H1 (cell line): ENCODE measurements around the gene PXT1. TPM values are rescaled to one million over a fixed set of nuclear protein-coding genes. Genes with fewer than 3 reads are reported as not detected.

ENCODE experiments used
- CTCF ChIA-PET: fragments of 300-600 bp; sonication (Branson Sonifier 250); formaldehyde crosslinking; loops from one replicate; lab custom pipeline; 2021; ENCODE audit not compliant: partially characterized antibody; lab: Charles Lee
- POLR2A ChIA-PET: fragments of 300-600 bp; sonication (Branson Sonifier 250); formaldehyde crosslinking; loops from one replicate; lab custom pipeline; 2021; ENCODE audit warnings: inconsistent platforms; ENCODE audit not compliant: partially characterized antibody; lab: Charles Lee
- DNase-seq, 2 experiments: peaks; one replicate each; pipeline versions ENCODE4 v3.0.0 to v3.0.0-alpha.2; 2010 to 2022; ENCODE audit warnings: low spot score in 2 of 2, low read depth in 1 of 2, mixed read lengths in 1 of 2
- FAIRE-seq: peaks from 2 replicates; lab custom pipeline; 2011; peaks lifted over from hg19 to GRCh38; lab: Jason Lieb, UNC
- H2AFZ ChIP-seq: 2 replicates; pipeline ENCODE4 v1.8.1; 2012; ENCODE audit warnings: low read length, inconsistent platforms
- H2AK5ac ChIP-seq: 2 replicates; pipeline ENCODE4 v1.6.1; 2013; ENCODE audit warnings: low read depth, low read length
- H2BK120ac ChIP-seq: replicated peaks from 2 replicates; pipeline ENCODE3; 2013; ENCODE audit warnings: low read depth, low read length, inconsistent platforms
- H2BK12ac ChIP-seq: 2 replicates; pipeline ENCODE4 v1.6.1; 2013; ENCODE audit warnings: low read depth, low read length
- H2BK15ac ChIP-seq: 2 replicates; pipeline ENCODE4 v1.6.1; 2013; ENCODE audit warnings: low read length
- H2BK20ac ChIP-seq: 2 replicates; pipeline ENCODE4 v1.6.1; 2013; ENCODE audit warnings: low read length
- H2BK5ac ChIP-seq: 2 replicates; pipeline ENCODE4 v1.6.1; 2013; ENCODE audit warnings: low read depth, low read length
- H3K14ac ChIP-seq: 2 replicates; pipeline ENCODE4 v1.6.1; 2013; ENCODE audit warnings: inconsistent platforms; ENCODE audit not compliant: insufficient read length
- H3K18ac ChIP-seq: 2 replicates; pipeline ENCODE4 v1.6.1; 2013; ENCODE audit warnings: low read length; ENCODE audit errors: extremely low read depth
- H3K23ac ChIP-seq: 2 replicates; pipeline ENCODE4 v1.6.1; 2013; ENCODE audit warnings: inconsistent platforms; ENCODE audit not compliant: insufficient read length
- H3K23me2 ChIP-seq: 2 replicates; pipeline ENCODE4 v1.6.1; 2013; ENCODE audit warnings: low read depth, low read length
- H3K27ac ChIP-seq: 2 replicates; pipeline ENCODE4 v1.6.1; 2011; ENCODE audit warnings: low read depth, low read length, inconsistent platforms
- H3K27me3 ChIP-seq, 4 experiments: replicated peaks in 1 of 4; 1 replicate in 1 of 4; 2 replicates in 3 of 4; pipeline versions ENCODE4 v1.6.1 to v1.8.1; 2011 to 2013; ENCODE audit warnings: low read length in 3 of 4, mild to moderate bottlenecking in 3 of 4, inconsistent platforms in 2 of 4, mixed read lengths in 2 of 4, moderate library complexity in 1 of 4; ENCODE audit not compliant: control insufficient read depth in 3 of 4, insufficient read depth in 3 of 4; ENCODE audit errors: extremely low read depth in 1 of 4
- H3K36me3 ChIP-seq, 4 experiments: 2 replicates each; pipeline versions ENCODE4 v1.6.1 to v1.8.1; 2011 to 2013; ENCODE audit warnings: mild to moderate bottlenecking in 4 of 4, low read length in 3 of 4, moderate library complexity in 2 of 4, control low read depth in 1 of 4, inconsistent platforms in 1 of 4; ENCODE audit not compliant: insufficient read depth in 4 of 4, control insufficient read depth in 2 of 4
- H3K4ac ChIP-seq: replicated peaks from 2 replicates; pipeline ENCODE3; 2013; ENCODE audit warnings: low read length, low read depth, mixed read lengths, inconsistent platforms; ENCODE audit not compliant: insufficient read length
- H3K4me1 ChIP-seq, 4 experiments: replicated peaks in 1 of 4; 1 replicate in 1 of 4; 2 replicates in 3 of 4; pipeline versions ENCODE4 v1.6.1 to v1.8.1; 2011 to 2013; ENCODE audit warnings: low read length in 3 of 4, inconsistent platforms in 2 of 4, mixed read lengths in 1 of 4; ENCODE audit not compliant: insufficient read depth in 4 of 4, control insufficient read depth in 3 of 4
- H3K4me2 ChIP-seq, 2 experiments: 2 replicates each; pipeline versions ENCODE4 v1.6.1 to v1.8.1; 2011 to 2013; ENCODE audit warnings: low read depth in 2 of 2, low read length in 2 of 2, control low read depth in 1 of 2, inconsistent platforms in 1 of 2, mild to moderate bottlenecking in 1 of 2; ENCODE audit not compliant: insufficient read depth in 1 of 2
- H3K4me3 ChIP-seq, 4 experiments: fragments of 200-600, 300-600 bp in 1 of 4; sonication (generic), shearing (Covaris generic), sonication (Bioruptor Twin) in 1 of 4; 2 replicates each; pipeline versions ENCODE4 v1.5.1 to v1.8.1; 2011 to 2016; ENCODE audit warnings: low read length in 4 of 4, low read depth in 3 of 4, control low read depth in 2 of 4, inconsistent platforms in 2 of 4, mild to moderate bottlenecking in 2 of 4, mixed read lengths in 1 of 4, moderate library complexity in 1 of 4; ENCODE audit not compliant: insufficient read depth in 2 of 4; ENCODE audit errors: extremely low read depth in 1 of 4
- H3K56ac ChIP-seq: replicated peaks from 2 replicates; pipeline ENCODE3; 2013; ENCODE audit warnings: low read depth, mild to moderate bottlenecking, mixed read lengths, low read length, inconsistent platforms; ENCODE audit not compliant: insufficient read length
- H3K79me1 ChIP-seq: 2 replicates; pipeline ENCODE4 v1.6.1; 2013; ENCODE audit warnings: low read depth, low read length, control low read depth
- H3K79me2 ChIP-seq, 2 experiments: 2 replicates each; pipeline versions ENCODE4 v1.6.1 to v1.8.1; 2012 to 2013; ENCODE audit warnings: low read length in 2 of 2, mild to moderate bottlenecking in 2 of 2, inconsistent platforms in 1 of 2; ENCODE audit not compliant: insufficient read depth in 2 of 2, control insufficient read depth in 1 of 2
- H3K9ac ChIP-seq, 4 experiments: replicated peaks in 1 of 4; 1 replicate in 1 of 4; 2 replicates in 3 of 4; pipeline versions ENCODE4 v1.6.1 to v1.8.1; 2011 to 2013; ENCODE audit warnings: low read depth in 3 of 4, low read length in 3 of 4, control low read depth in 2 of 4, mild to moderate bottlenecking in 2 of 4, moderate library complexity in 2 of 4, inconsistent platforms in 1 of 4; ENCODE audit errors: extremely low read depth in 1 of 4
- H3K9me3 ChIP-seq, 2 experiments: 2 replicates each; pipeline versions ENCODE4 v1.6.1 to v1.8.1; 2012 to 2013; ENCODE audit warnings: mild to moderate bottlenecking in 2 of 2, moderate library complexity in 2 of 2, control low read depth in 1 of 2, inconsistent platforms in 1 of 2, low read depth in 1 of 2, low read length in 1 of 2, mixed read lengths in 1 of 2; ENCODE audit not compliant: insufficient read depth in 2 of 2
- H4K20me1 ChIP-seq, 2 experiments: replicated peaks in 1 of 2; 2 replicates each; pipeline versions ENCODE3 to v1.8.1; 2011 to 2013; ENCODE audit warnings: inconsistent platforms in 2 of 2, low read length in 2 of 2, mild to moderate bottlenecking in 1 of 2; ENCODE audit not compliant: insufficient read depth in 2 of 2, control insufficient read depth in 1 of 2
- H4K5ac ChIP-seq: 2 replicates; pipeline ENCODE4 v1.6.1; 2013; ENCODE audit warnings: low read length, low read depth, mixed read lengths, inconsistent platforms; ENCODE audit not compliant: insufficient read length
- H4K8ac ChIP-seq: 2 replicates; pipeline ENCODE4 v1.8.0; 2013; ENCODE audit warnings: mild to moderate bottlenecking, moderate library complexity, low read length, inconsistent platforms; ENCODE audit not compliant: insufficient read depth; ENCODE audit errors: extremely low read depth
- H4K91ac ChIP-seq: replicated peaks from 2 replicates; pipeline ENCODE3; 2013; ENCODE audit warnings: low read length, mixed read lengths, inconsistent platforms; ENCODE audit not compliant: insufficient read length
- FOSL1 ChIP-seq: IDR thresholded peaks from 2 replicates; pipeline ENCODE4 v1.6.1; 2011; ENCODE audit warnings: mild to moderate bottlenecking, low read depth, low read length, moderate library complexity; ENCODE audit not compliant: insufficient read depth
- MAFK ChIP-seq: IDR thresholded peaks from 2 replicates; pipeline ENCODE4 v1.6.1; 2012; ENCODE audit warnings: low read depth, mild to moderate bottlenecking, improper control_type of control experiment, low read length
- SAP30 ChIP-seq: fragments of 300-600 bp; sonication (generic); IDR thresholded peaks from 2 replicates; pipeline ENCODE4 v1.7.1; 2012; ENCODE audit warnings: low read length, moderate library complexity, mild to moderate bottlenecking, inconsistent platforms; ENCODE audit not compliant: insufficient read depth, insufficient replicate concordance
- WGBS, 2 experiments: shearing (Covaris generic) in 1 of 2; methylation state at CpG; one replicate each; pipeline versions ENCODE4 v1.1.6 to v1.1.7; 2013 to 2015; ENCODE audit warnings: low lambda C conversion rate in 2 of 2, mixed read lengths in 2 of 2, inconsistent platforms in 1 of 2, low coverage in 1 of 2, missing lambda C conversion rate in 1 of 2; ENCODE audit not compliant: insufficient replicate concordance in 2 of 2, insufficient coverage in 1 of 2, insufficient read length in 1 of 2; ENCODE audit errors: extremely low coverage in 1 of 2, missing lambda C conversion rate in 1 of 2; 5-methylcytosine and 5-hydroxymethylcytosine counted together
- polyA plus RNA-seq, 7 experiments: library from polyadenylated mRNA; depleted of rRNA in 3 of 7; stranded (reverse) in 5 of 7; unstranded in 2 of 7; fragments of >200 nt in 5 of 7; fragments of 200-250 nt in 2 of 7; gene quantifications; 1 replicate in 5 of 7; 2 replicates in 1 of 7; 4 replicates in 1 of 7; pipeline versions ENCODE4 v1.2.1 to v1.2.3, GENCODE V29; 2011 to 2013; ENCODE audit warnings: missing spikeins in 2 of 7, mixed read lengths in 2 of 7
- total RNA-seq: library from RNA; stranded (reverse); fragmentation: NEBNext Ultra II Directional; extraction: Animal tissue kit (Norgen Biotek cat#: 25700); gene quantifications from 2 replicates; pipeline ENCODE4 v1.2.1, GENCODE V29; 2021
- TF ChIP-seq, protein P1 (sequence below): IDR thresholded peaks from 2 replicates; pipeline ENCODE4 v1.6.1; 2011; ENCODE audit warnings: low read depth, mild to moderate bottlenecking, low read length; ENCODE audit not compliant: insufficient read depth

Gene PXT1
- total and polyA plus RNA-seq, 2 of the 8 experiments (the other 6 are each of a cell fraction or from before 2014, with no cell fraction given): 0.06 TPM; not detected in 1

GRCh38 chr6:36463676-36464075 is 21.0 kb upstream of the PXT1 start:
- Histone ChIP-seq H3K23ac (no peak overlapping the region), H3K14ac (no peak overlapping the region), H2AFZ (no peak overlapping the region), H3K36me3 (no peaks in the 10 kb centered on the region), H2BK15ac (no peak overlapping the region), H3K79me1 (no peaks in the 10 kb centered on the region), H4K20me1 (no peaks in the 10 kb centered on the region), H4K8ac (no peak overlapping the region), H3K4me1 (peaks cover 0 to 5% (median 0%) of the 10 kb centered on the region in 4 experiments; a peak in 1 of 7 replicates), H3K56ac (no peak overlapping the region), H3K79me2 (peaks cover 0 to 69% of the 10 kb centered on the region in 2 experiments; a peak in 3 of 4 replicates), H3K27ac (no peak overlapping the region), H3K9ac (no peak overlapping the region), H2BK20ac (no peak overlapping the region), H2BK12ac (no peak overlapping the region), H3K23me2 (no peaks in the 10 kb centered on the region), H4K91ac (no peak overlapping the region), H2BK120ac (no peak overlapping the region), H3K9me3 (no peaks in the 10 kb centered on the region), H3K4me2 (no peak overlapping the region), H4K5ac (no peak overlapping the region), H3K4me3 (no peak overlapping the region), H2BK5ac (no peak overlapping the region), H3K4ac (no peak overlapping the region), H3K27me3 (no peaks in the 10 kb centered on the region), H3K18ac (no peak overlapping the region), H2AK5ac (no peak overlapping the region)
- ChIA-PET POLR2A (no interaction called here), CTCF (no interaction called here)
- TF ChIP-seq SAP30 (no peak), FOSL1 (no peak), MAFK (no peak)
- TF ChIP-seq, protein P1, sequence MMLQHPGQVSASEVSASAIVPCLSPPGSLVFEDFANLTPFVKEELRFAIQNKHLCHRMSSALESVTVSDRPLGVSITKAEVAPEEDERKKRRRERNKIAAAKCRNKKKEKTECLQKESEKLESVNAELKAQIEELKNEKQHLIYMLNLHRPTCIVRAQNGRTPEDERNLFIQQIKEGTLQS: no peak
- 86% methylated on average over 1 of the region's 1 CpG; no CpG with 5 or more reads in 1 of the 2 experiments for WGBS, 2 experiments
- DNase-seq (no peak), FAIRE-seq (no peak)
